Type B pancreatic cell (in vitro differentiated cells): ENCODE results near the gene PLA2G12B. TPM values are rescaled to one million over a fixed set of nuclear protein-coding genes. Genes with fewer than 3 reads are reported as not detected.
"Not testable (repeated sequence)": the region's sequence is repeated elsewhere in the genome, so short reads cannot be mapped to it uniquely, and the experiment has no call there.

Experiments
- DNase-seq: peaks from one replicate; pipeline ENCODE4 v3.0.0; 2021; ENCODE audit warnings: mixed read lengths; ENCODE audit not compliant: unreplicated experiment; ENCODE audit errors: extremely low spot score
- H3K27ac Mint-ChIP-seq: 2 replicates; pipeline ENCODE4 v1.8.0; 2021; ENCODE audit warnings: mild to moderate bottlenecking, mixed read lengths
- H3K27me3 Mint-ChIP-seq: 2 replicates; pipeline ENCODE4 v1.8.0; 2021; ENCODE audit warnings: mixed read lengths
- H3K36me3 Mint-ChIP-seq: 2 replicates; pipeline ENCODE4 v1.8.0; 2021; ENCODE audit warnings: mixed read lengths
- H3K4me1 Mint-ChIP-seq: one replicate; pipeline ENCODE4 v1.8.0; 2021; ENCODE audit warnings: mixed read lengths; ENCODE audit not compliant: unreplicated experiment
- H3K4me3 Mint-ChIP-seq: 2 replicates; pipeline ENCODE4 v1.8.0; 2021; ENCODE audit warnings: mild to moderate bottlenecking, mixed read lengths
- H3K9me3 Mint-ChIP-seq: 2 replicates; pipeline ENCODE4 v1.8.0; 2021; ENCODE audit warnings: mixed read lengths
- total RNA-seq: library from RNA; stranded (reverse); gene quantifications from 2 replicates; pipeline ENCODE4 v1.2.1, GENCODE V29; 2021; ENCODE audit warnings: low replicate concordance
- TF ChIP-seq, protein P1 (sequence below): fragments of 200-600 bp; sonication (generic); conservative IDR thresholded peaks from 2 replicates; pipeline ENCODE4 v1.5.0; 2021; ENCODE audit warnings: antibody characterized with exemption, mild to moderate bottlenecking

PLA2G12B gene
- total RNA-seq, 1 donor from 2014 or later, result 1.2 TPM

DNA sequence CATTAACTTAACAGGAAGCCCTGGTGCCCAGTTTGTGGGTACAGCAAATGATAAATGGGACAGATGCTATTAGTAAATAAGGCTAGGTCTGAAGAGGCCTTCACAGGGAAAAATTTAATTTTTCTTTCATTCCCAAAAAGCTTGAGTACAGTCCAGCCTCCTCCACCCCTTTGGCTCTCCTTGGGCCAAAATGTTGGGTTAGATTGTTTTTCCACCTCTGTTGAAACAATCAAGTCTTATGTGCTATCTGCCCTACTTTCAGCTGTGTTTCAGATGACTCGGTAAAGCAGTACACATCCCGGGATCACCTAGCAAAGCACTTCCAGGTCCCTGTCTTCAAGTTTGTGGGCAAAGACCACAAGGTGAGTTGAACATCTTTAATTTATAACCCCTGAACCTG is 24.3 kb downstream of the PLA2G12B start:
- TF ChIP-seq, protein P1, sequence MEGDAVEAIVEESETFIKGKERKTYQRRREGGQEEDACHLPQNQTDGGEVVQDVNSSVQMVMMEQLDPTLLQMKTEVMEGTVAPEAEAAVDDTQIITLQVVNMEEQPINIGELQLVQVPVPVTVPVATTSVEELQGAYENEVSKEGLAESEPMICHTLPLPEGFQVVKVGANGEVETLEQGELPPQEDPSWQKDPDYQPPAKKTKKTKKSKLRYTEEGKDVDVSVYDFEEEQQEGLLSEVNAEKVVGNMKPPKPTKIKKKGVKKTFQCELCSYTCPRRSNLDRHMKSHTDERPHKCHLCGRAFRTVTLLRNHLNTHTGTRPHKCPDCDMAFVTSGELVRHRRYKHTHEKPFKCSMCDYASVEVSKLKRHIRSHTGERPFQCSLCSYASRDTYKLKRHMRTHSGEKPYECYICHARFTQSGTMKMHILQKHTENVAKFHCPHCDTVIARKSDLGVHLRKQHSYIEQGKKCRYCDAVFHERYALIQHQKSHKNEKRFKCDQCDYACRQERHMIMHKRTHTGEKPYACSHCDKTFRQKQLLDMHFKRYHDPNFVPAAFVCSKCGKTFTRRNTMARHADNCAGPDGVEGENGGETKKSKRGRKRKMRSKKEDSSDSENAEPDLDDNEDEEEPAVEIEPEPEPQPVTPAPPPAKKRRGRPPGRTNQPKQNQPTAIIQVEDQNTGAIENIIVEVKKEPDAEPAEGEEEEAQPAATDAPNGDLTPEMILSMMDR, result no peak
- no peak for DNase-seq
- H3K36me3 Mint-ChIP-seq, result no peaks in the 10 kb centered on the region
- no peak overlapping the region for H3K4me3 Mint-ChIP-seq
- H3K4me1 Mint-ChIP-seq, result peaks cover 4% of the 10 kb centered on the region
- no peak overlapping the region for H3K27ac Mint-ChIP-seq
- H3K27me3 Mint-ChIP-seq, result no peaks in the 10 kb centered on the region
- no peaks in the 10 kb centered on the region for H3K9me3 Mint-ChIP-seq

DNA sequence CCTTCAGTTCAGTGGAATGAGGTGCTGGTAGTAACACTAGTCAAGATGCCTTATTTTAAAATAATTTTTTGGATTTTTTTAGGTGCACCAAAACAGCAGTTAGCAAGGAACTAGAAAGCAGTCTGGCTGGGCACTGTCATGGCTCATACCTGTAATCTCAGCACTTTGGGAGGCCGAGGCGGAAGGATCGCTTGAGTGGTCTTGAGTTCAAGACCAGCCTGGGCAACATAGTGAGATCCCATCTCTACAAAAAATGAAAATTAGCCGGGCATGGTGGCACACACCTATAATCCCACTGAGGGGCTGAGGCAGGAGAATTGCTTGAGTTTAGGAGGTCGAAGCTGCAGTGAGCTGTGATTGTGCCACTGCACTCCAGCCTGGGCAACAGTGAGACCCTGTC is 25.8 kb downstream of the PLA2G12B start:
- no peak for DNase-seq
- H3K9me3 Mint-ChIP-seq, result no peaks in the 10 kb centered on the region
- H3K27ac Mint-ChIP-seq, result no peak overlapping the region
- peaks cover 3% of the 10 kb centered on the region for H3K36me3 Mint-ChIP-seq
- no peaks in the 10 kb centered on the region for H3K27me3 Mint-ChIP-seq
- no peak overlapping the region for H3K4me3 Mint-ChIP-seq
- TF ChIP-seq, protein P1, result no peak
- peaks cover 4% of the 10 kb centered on the region for H3K4me1 Mint-ChIP-seq

DNA sequence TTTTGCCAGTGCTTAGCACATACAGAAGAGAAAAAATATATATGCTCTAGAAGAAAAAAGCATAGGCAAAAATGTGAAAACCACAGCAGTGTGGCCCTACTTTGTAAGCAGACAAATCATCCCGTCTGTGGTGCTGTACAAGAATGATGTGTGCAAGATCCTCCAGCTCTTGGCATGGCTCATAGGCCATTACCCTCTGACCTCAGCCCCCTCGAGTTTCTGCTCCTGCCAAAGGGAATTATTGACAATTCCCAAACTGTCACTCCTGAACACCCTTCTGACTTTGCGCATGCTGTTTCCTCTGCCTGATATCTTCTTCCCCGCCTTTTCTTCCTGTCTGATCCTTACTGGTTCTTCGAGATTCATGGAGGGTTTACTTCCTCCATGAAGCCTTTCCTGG is 27.1 kb downstream of the PLA2G12B start:
- H3K4me3 Mint-ChIP-seq, result no peak overlapping the region
- H3K27me3 Mint-ChIP-seq, result no peaks in the 10 kb centered on the region
- DNase-seq, result no peak
- H3K4me1 Mint-ChIP-seq, result peaks cover 4% of the 10 kb centered on the region
- H3K36me3 Mint-ChIP-seq, result peaks cover 3% of the 10 kb centered on the region
- TF ChIP-seq, protein P1, result no peak
- peaks cover under 1% of the 10 kb centered on the region for H3K9me3 Mint-ChIP-seq
- no peak overlapping the region for H3K27ac Mint-ChIP-seq

DNA sequence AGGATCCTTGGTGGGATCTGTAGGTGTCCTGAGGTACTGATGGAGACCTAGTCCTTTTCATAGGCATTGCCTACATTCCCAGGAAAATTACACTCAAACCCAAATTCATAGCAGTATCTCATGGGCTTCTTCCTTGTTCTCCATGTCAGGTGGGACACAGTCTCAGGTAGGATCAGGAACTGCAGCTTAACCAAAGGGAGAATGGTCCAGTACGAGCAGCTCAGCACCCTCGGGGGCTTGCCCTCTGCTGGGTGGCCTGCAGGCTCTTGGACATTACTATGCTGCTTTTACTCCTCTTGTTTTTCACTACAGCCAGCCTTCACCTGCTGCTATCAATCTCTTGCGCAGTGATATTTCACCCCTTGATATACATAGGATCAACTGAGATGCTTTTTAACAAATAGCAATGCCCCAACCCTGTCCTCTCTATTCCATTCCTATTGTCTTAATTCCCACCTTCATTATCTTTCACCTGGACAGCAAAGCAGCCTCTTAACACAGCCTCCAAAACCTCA is 28.6 kb downstream of the PLA2G12B start:
- Mint-ChIP-seq H3K9me3 (peaks cover 7% of the 10 kb centered on the region), H3K4me1 (peaks cover 4% of the 10 kb centered on the region), H3K36me3 (peaks cover 3% of the 10 kb centered on the region), H3K27ac (no peak overlapping the region), H3K27me3 (no peaks in the 10 kb centered on the region), H3K4me3 (no peak overlapping the region)
- TF ChIP-seq, protein P1, result no peak
- DNase-seq, result no peak

DNA sequence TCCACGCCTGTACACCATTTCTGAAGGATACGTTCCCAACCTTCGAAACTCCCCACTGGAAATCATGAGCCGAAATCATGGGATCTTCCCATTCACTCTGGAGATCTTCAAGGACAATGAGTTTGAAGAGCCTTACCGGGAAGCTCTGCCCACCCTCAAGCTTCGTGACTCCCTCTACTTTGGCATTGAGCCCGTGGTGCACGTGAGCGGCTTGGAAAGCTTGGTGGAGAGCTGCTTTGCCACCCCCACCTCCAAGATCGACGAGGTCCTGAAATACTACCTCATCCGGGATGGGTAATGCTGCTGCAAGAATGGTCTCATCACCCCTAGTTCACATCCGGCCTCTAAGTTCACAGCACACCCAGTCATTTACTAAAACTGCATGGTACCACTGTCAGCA is 30.3 kb downstream of the PLA2G12B start:
- Mint-ChIP-seq H3K27ac (no peak overlapping the region), H3K36me3 (peaks cover 3% of the 10 kb centered on the region), H3K9me3 (peaks cover 12% of the 10 kb centered on the region), H3K27me3 (no peaks in the 10 kb centered on the region), H3K4me1 (peaks cover 4% of the 10 kb centered on the region), H3K4me3 (no peak overlapping the region)
- TF ChIP-seq, protein P1, result no peak
- DNase-seq, result no peak

DNA sequence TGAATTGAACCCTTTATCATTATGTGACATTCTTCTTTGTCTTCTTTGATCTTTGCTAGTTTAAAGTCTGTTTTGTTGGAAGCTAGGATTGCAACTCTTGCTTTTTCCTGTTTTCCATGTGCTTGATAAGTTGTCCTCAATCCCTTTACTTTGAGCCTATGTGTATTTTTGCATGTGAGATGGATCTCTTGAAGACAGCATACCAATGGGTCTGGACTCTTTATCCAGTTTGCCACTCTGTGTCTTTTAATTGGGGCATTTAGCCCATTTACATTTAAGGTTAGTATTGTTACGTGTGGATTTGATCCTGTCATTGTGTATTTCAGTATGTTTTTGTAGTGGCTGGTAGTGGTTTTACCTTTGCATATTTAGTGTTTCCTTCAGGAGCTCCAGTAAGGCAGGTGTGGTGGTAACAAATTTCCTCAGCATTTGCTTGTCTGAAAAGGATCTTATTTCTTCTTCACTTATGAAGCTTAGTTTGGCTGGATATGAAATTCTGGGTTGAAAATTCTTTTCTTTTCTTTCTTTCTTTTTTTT is 33.4 kb downstream of the PLA2G12B start:
- H3K4me3 Mint-ChIP-seq, DNase-seq, H3K36me3 Mint-ChIP-seq, H3K4me1 Mint-ChIP-seq, H3K27me3 Mint-ChIP-seq, H3K27ac Mint-ChIP-seq: not testable (repeated sequence)
- H3K9me3 Mint-ChIP-seq, result peaks cover 12% of the 10 kb centered on the region
